HG03060 (cell line): Measurements from ENCODE around the gene SLC6A9.

ENCODE experiments used
- ATAC-seq: cut with Tn5 transposase; IDR thresholded peaks from one replicate; pipeline ENCODE4 v1.9.1; 2021; ENCODE audit warnings: low read depth, moderate number of reproducible peaks; ENCODE audit not compliant: unreplicated experiment

SLC6A9 gene

GRCh38 chr1:43975249-43975961 lies 55.9 kb downstream of the SLC6A9 start:
- ATAC-seq = no peak

DNA sequence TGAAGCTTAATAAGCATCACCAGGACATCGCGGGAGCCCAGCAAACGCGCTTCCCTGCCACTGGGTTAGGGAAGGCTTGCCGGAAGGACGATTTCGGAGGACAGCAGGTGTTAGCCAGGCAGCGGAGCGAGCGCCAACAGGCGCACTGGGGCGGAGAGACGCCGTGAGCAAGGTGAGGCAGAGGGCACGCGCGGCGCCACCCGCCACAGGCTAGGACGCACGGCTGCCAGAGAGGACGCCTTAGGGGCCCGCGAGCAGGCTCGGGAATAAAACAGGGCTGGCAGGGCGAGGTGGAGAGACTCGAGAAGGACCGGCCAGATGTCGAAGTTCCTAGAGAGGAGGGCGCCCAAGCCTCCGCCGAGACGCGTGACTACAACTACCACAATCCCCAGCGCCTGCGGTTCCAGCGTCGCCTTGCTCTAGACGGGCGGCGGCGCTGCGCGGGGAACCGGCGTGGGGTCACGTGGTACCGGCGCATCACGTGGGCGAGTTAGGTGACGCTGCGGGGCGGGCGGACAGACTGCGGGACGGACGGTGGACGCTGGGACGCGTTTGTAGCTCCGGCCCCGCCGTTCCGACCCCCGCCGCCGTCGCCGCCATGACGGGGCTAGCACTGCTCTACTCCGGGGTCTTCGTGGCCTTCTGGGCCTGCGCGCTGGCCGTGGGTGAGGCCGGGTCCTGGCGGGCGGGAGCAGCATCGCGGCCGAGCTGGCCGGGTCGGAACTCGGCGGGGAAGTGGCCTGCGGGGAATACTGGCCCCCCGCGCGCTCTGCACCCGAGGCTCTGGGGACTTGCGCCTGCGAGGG lies 56.6 kb downstream of the SLC6A9 start, which contains the start of gene ATP6V0B:
TSS of gene ATP6V0B (plus strand) at position 518 of the 806 bp plus-strand sequence. CDS start at position 599, 81 bp downstream.
- ATAC-seq = peak; percentile 44

DNA sequence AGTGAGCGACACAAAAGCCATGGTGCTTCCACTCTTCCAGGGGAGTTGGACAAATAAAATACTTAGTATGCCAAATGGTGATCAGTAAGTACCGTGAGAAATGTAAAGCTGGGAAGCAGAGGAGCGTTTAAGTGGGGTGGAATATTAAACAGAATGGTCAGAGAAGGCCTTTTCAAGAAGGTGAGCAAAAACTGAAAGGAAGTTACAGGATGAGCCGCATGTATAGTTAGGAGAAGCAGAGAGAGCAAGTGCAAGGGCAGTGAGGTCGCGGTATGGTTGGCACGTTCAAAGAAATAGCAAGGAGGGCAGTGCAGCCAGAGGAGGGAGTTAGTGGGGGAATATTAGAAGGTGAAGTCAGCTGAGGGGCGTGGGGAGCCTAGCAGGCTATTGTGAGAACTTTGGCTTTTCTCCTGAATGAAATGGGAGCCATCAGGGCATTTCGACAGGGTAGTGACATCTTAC lies 57.2 kb downstream of the SLC6A9 start:
- ATAC-seq = no peak

DNA sequence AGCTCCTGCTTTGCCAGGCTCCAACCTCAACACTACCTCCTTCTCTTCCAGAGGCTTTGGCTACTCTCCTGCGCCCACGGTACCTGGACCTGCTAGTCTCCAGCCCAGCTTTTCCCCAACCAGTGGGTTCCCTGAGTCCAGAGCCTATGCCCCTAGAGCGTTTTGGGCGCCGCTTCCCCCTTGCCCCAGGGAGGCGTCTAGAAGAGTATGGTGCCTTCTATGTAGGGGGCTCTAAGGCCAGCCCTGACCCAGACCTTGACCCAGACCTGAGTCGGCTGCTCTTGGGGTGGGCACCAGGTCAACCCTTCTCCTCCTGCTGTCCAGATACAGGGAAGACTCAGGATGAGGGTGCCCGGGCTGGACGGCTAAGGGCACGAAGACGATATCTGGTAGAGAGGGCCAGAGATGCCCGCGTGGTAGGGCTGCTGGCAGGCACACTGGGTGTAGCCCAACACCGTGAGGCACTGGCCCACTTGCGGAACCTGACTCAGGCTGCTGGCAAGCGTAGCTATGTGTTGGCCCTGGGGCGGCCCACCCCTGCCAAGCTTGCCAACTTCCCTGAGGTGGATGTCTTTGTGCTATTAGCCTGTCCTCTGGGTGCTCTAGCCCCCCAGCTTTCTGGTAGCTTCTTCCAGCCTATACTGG lies 59.8 kb downstream of the SLC6A9 start:
- ATAC-seq = no peak

GRCh38 chr1:43970911-43971310 lies 60.4 kb downstream of the SLC6A9 start:
- ATAC-seq = no peak

DNA sequence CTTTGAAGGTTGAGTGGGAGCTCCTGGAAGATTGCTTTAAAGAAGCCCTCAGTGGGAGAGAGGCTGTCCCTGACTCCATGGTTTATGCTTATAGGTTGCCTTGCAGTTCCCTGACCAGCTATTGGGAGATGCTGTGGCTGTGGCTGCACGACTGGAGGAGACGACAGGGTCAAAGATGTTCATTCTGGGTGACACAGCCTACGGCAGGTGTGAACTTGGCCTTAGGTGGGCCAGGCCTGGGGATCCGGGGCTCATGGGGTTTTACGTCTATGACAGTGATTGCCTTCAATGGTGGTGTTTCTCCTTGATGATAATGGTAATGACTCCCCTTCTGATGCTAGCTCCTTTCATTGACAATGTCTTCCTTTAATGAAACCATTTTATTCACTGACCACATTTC lies 60.8 kb downstream of the SLC6A9 start:
- no peak for ATAC-seq

DNA sequence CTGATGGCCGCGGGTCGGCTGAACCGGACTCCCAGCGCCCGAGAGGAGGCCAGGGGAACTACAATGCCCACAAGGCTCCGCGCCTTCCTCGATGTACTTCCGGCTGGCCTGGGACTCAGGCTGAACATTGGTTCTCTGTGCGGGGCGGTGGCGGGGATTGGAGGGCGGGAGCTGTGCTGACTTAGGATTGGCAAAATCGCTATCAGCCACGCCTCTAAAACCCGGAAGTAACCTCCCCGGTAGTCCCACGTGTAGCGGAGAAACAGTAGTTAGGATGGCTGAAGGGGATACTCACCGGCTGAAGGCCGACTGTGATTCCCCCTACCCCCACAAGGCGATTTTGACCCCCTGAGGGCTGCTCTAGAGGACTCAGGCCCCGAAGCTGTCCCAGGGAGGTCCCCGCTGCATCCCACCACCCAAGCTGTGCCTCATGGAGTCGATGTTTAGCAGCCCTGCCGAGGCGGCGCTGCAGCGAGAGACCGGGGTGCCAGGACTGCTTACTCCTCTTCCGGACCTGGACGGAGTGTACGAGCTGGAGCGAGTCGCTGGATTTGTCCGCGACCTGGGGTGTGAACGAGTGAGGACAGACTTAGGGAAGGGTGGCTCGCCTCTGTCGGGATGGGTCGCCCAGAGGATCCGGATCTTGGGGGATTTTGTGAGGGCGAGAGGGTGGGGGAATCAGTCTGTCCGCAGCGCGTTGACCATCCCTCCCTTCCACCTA lies 61.4 kb downstream of the SLC6A9 start, which contains the start of gene DPH2:
TSS of gene DPH2 (plus strand) at position 265 of the 721 bp plus-strand sequence. CDS start at position 431, 166 bp downstream.
- ATAC-seq = peak; percentile 63

DNA sequence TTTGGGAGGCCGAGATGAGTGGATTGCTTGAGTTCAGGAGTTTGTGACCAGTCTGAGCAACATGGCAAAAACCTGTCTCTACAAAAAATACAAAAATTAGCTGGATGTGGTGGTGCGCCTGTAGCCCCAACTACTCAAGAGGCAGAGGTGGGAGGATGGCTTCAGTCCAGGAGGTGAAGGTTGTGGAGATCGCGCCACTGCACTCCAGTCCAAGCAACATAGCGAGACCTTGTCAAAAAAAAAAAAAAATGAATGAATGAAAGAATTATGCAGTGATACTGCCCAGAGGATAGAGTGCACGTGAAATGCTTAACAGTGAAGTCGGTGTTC lies 61.9 kb downstream of the SLC6A9 start:
- ATAC-seq = no peak

DNA sequence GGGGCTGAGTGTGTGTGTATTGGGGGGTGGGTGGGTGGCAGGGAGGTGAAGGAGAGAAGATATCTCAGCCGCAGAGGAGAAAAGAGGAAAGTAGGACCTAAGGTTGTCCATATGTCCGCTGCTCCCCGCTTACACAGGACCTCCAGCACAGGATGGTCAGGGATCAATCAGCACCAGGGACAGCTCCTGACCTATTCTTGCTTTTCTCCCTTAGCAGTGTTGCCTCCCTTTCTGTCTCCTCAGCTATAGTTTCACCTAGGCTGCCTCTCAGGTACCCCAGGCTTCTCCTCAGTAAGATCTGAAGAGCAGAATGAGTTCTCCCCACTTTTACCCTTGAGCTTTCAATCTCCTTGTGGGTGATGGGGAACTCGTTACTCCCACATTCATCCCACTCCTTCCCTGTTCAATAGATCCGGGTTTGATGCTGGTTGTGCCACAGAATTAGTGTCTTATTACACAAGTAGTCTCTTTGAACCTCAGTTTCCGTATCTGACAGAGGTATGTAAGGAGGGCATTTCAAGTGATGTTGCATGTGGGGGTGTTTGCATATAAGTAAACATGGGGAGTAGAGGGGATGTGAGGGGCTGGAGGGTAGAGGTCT lies 62.8 kb downstream of the SLC6A9 start:
- no peak for ATAC-seq

DNA sequence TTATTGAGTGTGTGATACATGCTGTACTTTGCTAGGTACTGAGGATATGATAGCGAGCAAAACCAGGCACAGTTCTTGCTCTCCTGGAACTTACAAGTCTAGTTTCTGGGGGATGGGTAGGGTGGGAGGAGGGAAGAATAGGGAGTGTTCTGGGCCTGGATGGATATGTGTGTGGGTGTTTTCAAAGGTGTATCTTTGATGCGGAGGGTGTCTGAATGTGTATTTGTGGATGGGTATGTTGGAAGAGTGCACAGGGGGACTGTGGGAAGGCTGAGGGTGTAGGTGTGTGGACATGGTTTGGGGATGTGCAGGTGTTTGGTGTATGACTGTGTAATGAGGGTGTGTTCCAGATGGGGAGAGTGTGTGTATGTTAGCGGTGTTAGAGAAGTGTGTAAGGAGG lies 65.9 kb downstream of the SLC6A9 start:
- no peak for ATAC-seq

DNA sequence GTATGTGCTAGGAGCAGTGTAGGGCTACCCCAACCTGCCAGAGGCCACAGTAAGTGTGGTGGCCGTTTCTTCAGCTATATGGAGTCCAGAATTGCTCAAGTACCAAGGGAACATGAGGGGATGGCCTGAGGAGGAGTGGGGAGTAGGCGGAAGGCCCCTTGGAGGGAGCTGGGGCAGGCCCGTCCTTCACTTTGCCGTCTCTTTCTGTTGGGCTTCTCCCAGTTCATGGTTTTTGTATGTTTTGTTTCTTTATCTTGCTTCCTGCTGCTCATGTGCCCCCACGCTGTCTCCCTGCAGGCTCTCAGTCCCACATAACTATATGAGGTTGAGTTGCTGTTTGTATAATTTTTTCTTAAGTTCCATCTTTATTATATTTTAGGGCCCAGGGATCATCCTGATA lies 67.4 kb downstream of the SLC6A9 start:
- ATAC-seq = no peak

DNA sequence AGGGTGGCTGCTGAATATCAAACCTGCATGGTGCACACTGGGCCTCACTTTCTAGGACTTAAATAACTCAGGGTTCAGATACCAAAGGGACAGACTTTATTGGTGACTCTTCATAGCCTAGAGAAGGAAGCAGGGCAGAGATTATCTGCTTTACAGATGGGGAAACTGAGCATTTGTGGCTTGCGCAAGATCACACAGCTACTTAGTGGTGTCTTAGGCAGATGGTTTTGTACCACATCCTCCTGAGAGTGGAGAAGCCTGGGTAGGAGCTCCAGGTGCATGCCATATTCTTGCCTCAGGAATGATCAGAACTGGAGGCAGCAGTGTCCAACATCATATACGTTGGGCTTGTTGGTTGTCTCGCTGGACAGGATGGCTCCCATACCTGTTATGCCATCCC lies 68.3 kb downstream of the SLC6A9 start:
- no peak for ATAC-seq

- no peak for ATAC-seq
These were observed 68.9 kb downstream of the SLC6A9 start for GRCh38 chr1:43962324-43962723.

DNA sequence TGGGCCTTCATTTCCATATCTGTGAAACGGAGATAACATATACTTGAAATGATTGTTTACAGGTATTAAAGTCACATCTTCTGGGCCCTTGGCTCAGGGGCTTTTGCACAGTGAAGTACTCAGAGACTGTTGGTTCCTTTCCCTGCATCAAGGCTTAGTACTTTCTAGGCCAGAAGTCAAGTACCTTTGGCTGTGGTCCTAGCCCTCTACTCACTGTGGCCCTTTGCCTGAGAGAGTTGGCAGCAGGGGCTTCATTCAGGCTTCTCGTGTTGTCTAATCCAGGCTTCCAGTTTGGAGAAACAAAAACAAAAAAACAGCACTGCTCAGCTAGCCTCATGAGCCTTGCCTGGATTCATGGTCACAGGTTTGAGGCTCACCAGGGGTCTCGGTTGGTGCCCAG lies 69.6 kb downstream of the SLC6A9 start:
- ATAC-seq = no peak

- no peak for ATAC-seq
These were observed 70.5 kb downstream of the SLC6A9 start for GRCh38 chr1:43960798-43961197.

- no peak for ATAC-seq
These were observed 72.7 kb downstream of the SLC6A9 start for GRCh38 chr1:43958351-43959255.

GRCh38 chr1:43957407-43958040 lies 73.7 kb downstream of the SLC6A9 start:
- ATAC-seq = no peak

DNA sequence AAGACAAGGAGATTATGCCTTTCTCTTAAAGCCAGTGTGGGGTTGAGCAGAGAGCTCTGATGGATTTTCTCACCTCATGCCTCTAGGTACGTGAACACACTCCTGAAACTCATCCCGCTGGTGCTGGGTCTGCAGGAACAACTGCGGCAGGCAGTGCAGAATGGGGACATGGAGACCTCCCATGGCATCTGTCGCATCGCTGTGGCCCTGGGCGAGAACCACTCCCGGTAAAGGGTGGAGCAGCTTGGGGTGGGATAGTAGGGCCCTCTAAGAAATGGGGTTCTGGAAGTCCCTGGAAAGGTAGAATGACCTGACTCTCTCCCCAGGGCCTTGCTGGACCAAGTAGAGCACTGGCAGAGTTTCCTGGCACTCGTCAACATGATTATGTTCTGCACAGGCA lies 75.0 kb downstream of the SLC6A9 start:
- ATAC-seq = no peak

DNA sequence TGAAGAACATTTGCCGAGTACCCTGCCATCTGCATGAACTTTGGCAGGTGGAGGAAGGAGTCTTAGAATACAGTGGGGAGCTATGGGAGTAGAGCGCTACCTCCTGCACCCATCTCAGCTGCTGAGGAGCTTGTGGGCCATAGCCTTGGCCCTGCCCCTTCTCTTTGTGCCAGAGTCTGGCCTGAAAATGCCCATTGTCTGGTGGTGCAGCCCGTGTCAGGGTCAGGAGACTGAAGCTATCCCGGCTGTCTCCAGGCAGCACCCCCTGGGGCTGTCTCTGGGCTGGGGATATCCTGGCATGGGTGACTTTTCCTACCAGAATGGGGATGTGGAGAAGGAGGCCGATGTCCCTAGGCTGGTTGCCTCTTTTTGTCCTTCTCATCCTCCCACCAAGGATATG lies 77.2 kb downstream of the SLC6A9 start:
- no peak for ATAC-seq
